T47D (cell line): ENCODE measurements around the gene BEAN1.

Experiments used
- DNase-seq, 2 experiments: peaks; one replicate each; pipeline versions ENCODE4 v3.0.0 to v3.0.0-alpha.2; 2011 to 2012; ENCODE audit warnings: low read depth in 1 of 2, low spot score in 1 of 2
- JUND ChIP-seq: IDR thresholded peaks from 2 replicates; pipeline ENCODE4 v1.6.1; 2012; ENCODE audit warnings: low read depth
- in situ Hi-C: cut with HindIII; loops from 2 replicates; pipeline ENCODE4 v1.10.0; 2016; ENCODE audit warnings: low sequenced_read_pairs, low pct_unique_long_range_greater_than_20kb

The BEAN1 gene

GRCh38 chr16:66387817-66388332 lies 39.2 kb upstream of the BEAN1 start:
- DNase-seq, result no peak
- no peak for TF ChIP-seq JUND
- in situ Hi-C loops, result no loop called here

- no peak for DNase-seq
- no peak for TF ChIP-seq JUND
- in situ Hi-C loops, result no loop called here
Observed at GRCh38 chr16:66388350-66389139, 38.5 kb upstream of the BEAN1 start.

GRCh38 chr16:66389256-66390176 lies 37.6 kb upstream of the BEAN1 start:
- no peak for DNase-seq
- TF ChIP-seq JUND, result no peak
- in situ Hi-C loops, result no loop called here

- no peak for TF ChIP-seq JUND
- no peak for DNase-seq
Observed at GRCh38 chr16:66390346-66391108, 36.6 kb upstream of the BEAN1 start.

GRCh38 chr16:66391726-66392670 lies 35.1 kb upstream of the BEAN1 start:
- no peak for TF ChIP-seq JUND
- in situ Hi-C loops, result no loop called here
- DNase-seq, result no peak

More at GRCh38 chr16:66390346-66391108, 36.6 kb upstream of the BEAN1 start:
- in situ Hi-C loops, result no loop called here

- in situ Hi-C loops, result no loop called here
- TF ChIP-seq JUND, result no peak
- no peak for DNase-seq
Observed at GRCh38 chr16:66395806-66396555, 31.1 kb upstream of the BEAN1 start.

- TF ChIP-seq JUND, result no peak
- in situ Hi-C loops, result no loop called here
- no peak for DNase-seq
Observed at GRCh38 chr16:66397736-66398433, 29.2 kb upstream of the BEAN1 start.

- TF ChIP-seq JUND, result no peak
- in situ Hi-C loops, result no loop called here
- no peak for DNase-seq
Observed at GRCh38 chr16:66399031-66399430, 28.1 kb upstream of the BEAN1 start.

GRCh38 chr16:66399930-66400329 lies 27.2 kb upstream of the BEAN1 start:
- TF ChIP-seq JUND, result no peak
- in situ Hi-C loops, result no loop called here
- no peak for DNase-seq
